Measurements from ENCODE around the gene GRK3. TPM values are rescaled to one million over a fixed set of nuclear protein-coding genes. Genes with fewer than 3 reads are reported as not detected.

GRK3 gene
- total RNA-seq, 1 donor from 2014 or later, result 19.4 TPM

DNA sequence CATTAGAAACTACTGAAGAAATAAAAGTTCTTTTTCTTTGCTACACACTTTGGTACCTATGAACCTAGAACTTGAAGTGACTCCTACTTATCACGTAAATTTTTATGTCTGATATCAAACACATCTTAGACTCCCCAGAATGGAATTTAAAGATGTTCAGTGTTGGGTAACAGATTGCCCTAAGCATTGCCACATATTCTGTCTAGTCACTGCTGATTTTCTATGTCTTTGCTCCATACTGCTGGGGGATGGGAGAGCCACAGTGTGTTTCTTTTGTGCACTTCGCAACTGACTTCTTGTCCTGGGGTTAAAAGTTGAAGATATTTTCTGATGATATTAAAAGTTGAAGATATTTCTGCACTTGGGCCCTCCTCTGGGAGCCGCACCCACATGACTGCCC lies 158.2 kb downstream of the GRK3 start:
- H3K4me3 Mint-ChIP-seq, result no peak overlapping the region
- no peaks in the 10 kb centered on the region for H3K9me3 Mint-ChIP-seq
- H3K27me3 Mint-ChIP-seq (ENCODE audit: low read depth), result no peaks in the 10 kb centered on the region
- DNase-seq (ENCODE audit: low read depth, low spot score), result no peak
- H3K4me1 Mint-ChIP-seq, result peaks cover 25% of the 10 kb centered on the region
- H3K36me3 Mint-ChIP-seq (ENCODE audit: low read depth), result no peaks in the 10 kb centered on the region
- no peak overlapping the region for H3K27ac Mint-ChIP-seq (ENCODE audit: unreplicated experiment)
- TF ChIP-seq, protein P1, sequence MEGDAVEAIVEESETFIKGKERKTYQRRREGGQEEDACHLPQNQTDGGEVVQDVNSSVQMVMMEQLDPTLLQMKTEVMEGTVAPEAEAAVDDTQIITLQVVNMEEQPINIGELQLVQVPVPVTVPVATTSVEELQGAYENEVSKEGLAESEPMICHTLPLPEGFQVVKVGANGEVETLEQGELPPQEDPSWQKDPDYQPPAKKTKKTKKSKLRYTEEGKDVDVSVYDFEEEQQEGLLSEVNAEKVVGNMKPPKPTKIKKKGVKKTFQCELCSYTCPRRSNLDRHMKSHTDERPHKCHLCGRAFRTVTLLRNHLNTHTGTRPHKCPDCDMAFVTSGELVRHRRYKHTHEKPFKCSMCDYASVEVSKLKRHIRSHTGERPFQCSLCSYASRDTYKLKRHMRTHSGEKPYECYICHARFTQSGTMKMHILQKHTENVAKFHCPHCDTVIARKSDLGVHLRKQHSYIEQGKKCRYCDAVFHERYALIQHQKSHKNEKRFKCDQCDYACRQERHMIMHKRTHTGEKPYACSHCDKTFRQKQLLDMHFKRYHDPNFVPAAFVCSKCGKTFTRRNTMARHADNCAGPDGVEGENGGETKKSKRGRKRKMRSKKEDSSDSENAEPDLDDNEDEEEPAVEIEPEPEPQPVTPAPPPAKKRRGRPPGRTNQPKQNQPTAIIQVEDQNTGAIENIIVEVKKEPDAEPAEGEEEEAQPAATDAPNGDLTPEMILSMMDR (conservative IDR thresholded peaks at IDR 0.05), result no peak

DNA sequence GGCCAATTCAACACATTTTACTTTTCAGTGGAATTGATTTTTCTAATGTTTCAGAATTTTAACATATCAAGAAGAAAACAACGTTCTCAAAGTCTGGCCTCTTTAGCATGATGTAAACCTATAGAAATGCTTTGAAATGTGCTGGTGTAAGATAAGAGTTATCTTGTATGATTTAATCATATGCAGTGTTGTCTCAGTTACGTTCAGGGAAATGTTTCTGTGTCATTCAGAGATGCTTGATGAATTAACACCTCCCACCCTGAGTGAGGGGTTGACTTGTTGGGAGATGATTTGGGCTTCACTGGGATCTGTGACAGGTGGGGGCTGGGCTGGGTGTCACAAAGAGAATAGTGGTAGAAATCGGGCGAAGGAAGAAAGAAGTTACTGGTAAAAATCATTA lies 161.8 kb downstream of the GRK3 start:
- Mint-ChIP-seq H3K27ac (ENCODE audit: unreplicated experiment) (no peak overlapping the region), H3K9me3 (no peaks in the 10 kb centered on the region), H3K36me3 (ENCODE audit: low read depth) (no peaks in the 10 kb centered on the region), H3K4me3 (no peak overlapping the region), H3K27me3 (ENCODE audit: low read depth) (no peaks in the 10 kb centered on the region), H3K4me1 (peaks cover 20% of the 10 kb centered on the region)
- DNase-seq (ENCODE audit: low read depth, low spot score), result no peak
- TF ChIP-seq, protein P1 (conservative IDR thresholded peaks at IDR 0.05), result no peak

DNA sequence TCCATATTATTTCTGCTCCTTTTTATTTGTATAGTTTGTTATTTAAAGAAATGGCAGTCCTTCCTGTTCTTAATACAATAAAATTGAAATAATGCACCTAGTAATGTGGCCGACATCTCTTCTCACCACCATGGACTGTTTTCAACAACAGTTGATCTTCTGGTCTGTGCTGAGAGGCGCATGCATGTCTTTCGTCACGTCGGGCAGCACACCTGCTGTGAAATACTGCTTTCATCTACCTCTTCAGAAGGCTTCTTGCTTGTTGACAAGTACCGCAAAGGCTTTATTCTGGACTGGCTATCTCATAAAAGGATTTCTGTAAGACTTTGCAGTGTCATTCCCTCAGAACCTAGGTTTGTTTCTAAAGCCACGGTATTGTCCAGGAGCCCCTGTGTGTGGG lies 163.6 kb downstream of the GRK3 start:
- Mint-ChIP-seq H3K4me3 (no peak overlapping the region), H3K9me3 (no peaks in the 10 kb centered on the region), H3K4me1 (peaks cover 14% of the 10 kb centered on the region), H3K36me3 (ENCODE audit: low read depth) (no peaks in the 10 kb centered on the region), H3K27me3 (ENCODE audit: low read depth) (no peaks in the 10 kb centered on the region), H3K27ac (ENCODE audit: unreplicated experiment) (no peak overlapping the region)
- no peak for DNase-seq (ENCODE audit: low read depth, low spot score)
- TF ChIP-seq, protein P1 (conservative IDR thresholded peaks at IDR 0.05), result no peak

DNA sequence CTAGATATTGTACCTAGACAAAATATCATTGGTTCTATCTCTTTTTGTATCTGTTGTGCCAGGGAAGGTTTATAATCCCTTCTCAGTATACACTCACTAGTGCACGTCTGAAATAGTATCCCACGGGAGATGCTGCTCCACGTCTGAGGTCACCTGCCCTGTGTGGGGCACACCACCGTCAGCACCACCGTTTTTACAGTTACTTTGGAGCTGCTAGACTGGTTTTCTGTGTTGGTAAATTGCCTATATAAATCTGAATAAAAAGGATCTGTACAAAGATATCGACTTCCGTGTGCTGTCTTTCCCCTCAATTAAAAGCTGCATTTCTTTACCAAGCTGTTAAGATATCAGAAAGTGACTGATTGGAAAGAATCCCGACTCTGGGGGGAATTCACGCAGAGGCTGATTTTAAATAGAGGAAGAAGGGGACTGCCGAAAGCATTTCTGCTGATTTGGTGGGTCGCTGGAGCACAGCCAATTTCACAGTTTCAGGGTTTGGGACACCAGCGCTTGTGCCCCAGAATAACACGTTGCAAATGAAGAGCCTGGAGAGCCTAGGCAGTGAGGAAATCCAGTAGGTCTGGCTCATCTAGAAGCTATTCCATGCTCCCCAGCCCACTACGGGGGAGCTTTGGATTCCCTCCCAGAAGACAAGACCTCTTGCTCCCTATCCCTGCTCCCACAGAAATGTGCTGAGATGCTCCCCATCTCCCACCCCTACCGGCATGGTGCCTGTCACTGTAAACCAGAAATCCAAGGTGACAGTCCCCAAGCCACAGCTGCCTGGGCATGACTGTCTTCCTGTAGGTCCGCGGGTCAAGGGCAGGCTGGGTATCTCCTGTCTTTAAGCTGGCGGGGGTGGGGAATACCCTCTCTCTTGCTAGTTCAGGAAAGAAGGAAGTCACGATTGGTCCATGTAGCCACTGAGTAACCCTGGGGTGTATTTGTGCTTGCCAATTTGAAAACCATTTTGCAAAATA lies 164.8 kb downstream of the GRK3 start:
- DNase-seq (ENCODE audit: low read depth, low spot score), result no peak
- no peaks in the 10 kb centered on the region for H3K27me3 Mint-ChIP-seq (ENCODE audit: low read depth)
- TF ChIP-seq, protein P1 (conservative IDR thresholded peaks at IDR 0.05), result no peak
- no peaks in the 10 kb centered on the region for H3K36me3 Mint-ChIP-seq (ENCODE audit: low read depth)
- H3K4me3 Mint-ChIP-seq, result no peak overlapping the region
- H3K27ac Mint-ChIP-seq (ENCODE audit: unreplicated experiment), result no peak overlapping the region
- peaks cover 8% of the 10 kb centered on the region for H3K4me1 Mint-ChIP-seq
- H3K9me3 Mint-ChIP-seq, result no peaks in the 10 kb centered on the region

DNA sequence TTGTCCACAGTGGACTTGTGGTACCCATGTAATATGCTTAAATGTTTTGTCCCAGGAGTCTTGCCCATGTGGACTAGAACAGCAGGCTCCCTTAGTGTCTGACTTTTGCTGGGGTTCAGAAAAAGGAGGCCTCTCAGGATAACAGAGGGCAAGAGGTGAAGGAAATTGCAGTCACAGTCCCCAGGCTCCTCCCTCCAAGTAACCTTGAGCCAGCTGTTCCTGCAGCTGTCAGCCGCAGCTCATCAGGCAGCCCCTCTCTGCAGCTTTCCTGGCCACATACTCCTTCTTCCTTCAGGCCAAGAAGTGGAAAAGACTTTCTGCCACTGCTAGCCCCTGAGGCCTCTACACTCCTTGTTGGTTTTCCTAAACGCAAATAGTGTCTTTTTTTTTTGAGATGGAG lies 171.2 kb downstream of the GRK3 start:
- H3K9me3 Mint-ChIP-seq, result no peaks in the 10 kb centered on the region
- no peak overlapping the region for H3K4me3 Mint-ChIP-seq
- DNase-seq (ENCODE audit: low read depth, low spot score), result no peak
- no peaks in the 10 kb centered on the region for H3K36me3 Mint-ChIP-seq (ENCODE audit: low read depth)
- H3K4me1 Mint-ChIP-seq, result no peaks in the 10 kb centered on the region
- H3K27ac Mint-ChIP-seq (ENCODE audit: unreplicated experiment), result no peak overlapping the region
- no peaks in the 10 kb centered on the region for H3K27me3 Mint-ChIP-seq (ENCODE audit: low read depth)
- TF ChIP-seq, protein P1 (conservative IDR thresholded peaks at IDR 0.05), result no peak

All from neural crest cell (in vitro differentiated cells).